H1 (cell line): Measurements from ENCODE around the gene BEST1. TPM values are rescaled to one million over a fixed set of nuclear protein-coding genes. Genes with fewer than 3 reads are reported as not detected.

ENCODE experiments used
- CTCF ChIA-PET: fragments of 300-600 bp; sonication (Branson Sonifier 250); formaldehyde crosslinking; loops from one replicate; lab custom pipeline; 2021; ENCODE audit not compliant: partially characterized antibody; lab: Charles Lee
- POLR2A ChIA-PET: fragments of 300-600 bp; sonication (Branson Sonifier 250); formaldehyde crosslinking; loops from one replicate; lab custom pipeline; 2021; ENCODE audit warnings: inconsistent platforms; ENCODE audit not compliant: partially characterized antibody; lab: Charles Lee
- DNase-seq, 2 experiments: peaks; one replicate each; pipeline versions ENCODE4 v3.0.0 to v3.0.0-alpha.2; 2010 to 2022; ENCODE audit warnings: low spot score in 2 of 2, low read depth in 1 of 2, mixed read lengths in 1 of 2
- FAIRE-seq: peaks from 2 replicates; lab custom pipeline; 2011; peaks lifted over from hg19 to GRCh38; lab: Jason Lieb, UNC
- H2AFZ ChIP-seq: 2 replicates; pipeline ENCODE4 v1.8.1; 2012; ENCODE audit warnings: low read length, inconsistent platforms
- H2AK5ac ChIP-seq: 2 replicates; pipeline ENCODE4 v1.6.1; 2013; ENCODE audit warnings: low read depth, low read length
- H2BK120ac ChIP-seq: replicated peaks from 2 replicates; pipeline ENCODE3; 2013; ENCODE audit warnings: low read depth, low read length, inconsistent platforms
- H2BK12ac ChIP-seq: 2 replicates; pipeline ENCODE4 v1.6.1; 2013; ENCODE audit warnings: low read depth, low read length
- H2BK15ac ChIP-seq: 2 replicates; pipeline ENCODE4 v1.6.1; 2013; ENCODE audit warnings: low read length
- H2BK20ac ChIP-seq: 2 replicates; pipeline ENCODE4 v1.6.1; 2013; ENCODE audit warnings: low read length
- H2BK5ac ChIP-seq: 2 replicates; pipeline ENCODE4 v1.6.1; 2013; ENCODE audit warnings: low read depth, low read length
- H3K14ac ChIP-seq: 2 replicates; pipeline ENCODE4 v1.6.1; 2013; ENCODE audit warnings: inconsistent platforms; ENCODE audit not compliant: insufficient read length
- H3K18ac ChIP-seq: 2 replicates; pipeline ENCODE4 v1.6.1; 2013; ENCODE audit warnings: low read length; ENCODE audit errors: extremely low read depth
- H3K23ac ChIP-seq: 2 replicates; pipeline ENCODE4 v1.6.1; 2013; ENCODE audit warnings: inconsistent platforms; ENCODE audit not compliant: insufficient read length
- H3K23me2 ChIP-seq: 2 replicates; pipeline ENCODE4 v1.6.1; 2013; ENCODE audit warnings: low read depth, low read length
- H3K27ac ChIP-seq: 2 replicates; pipeline ENCODE4 v1.6.1; 2011; ENCODE audit warnings: low read depth, low read length, inconsistent platforms
- H3K27me3 ChIP-seq, 4 experiments: replicated peaks in 1 of 4; 1 replicate in 1 of 4; 2 replicates in 3 of 4; pipeline versions ENCODE4 v1.6.1 to v1.8.1; 2011 to 2013; ENCODE audit warnings: low read length in 3 of 4, mild to moderate bottlenecking in 3 of 4, inconsistent platforms in 2 of 4, mixed read lengths in 2 of 4, moderate library complexity in 1 of 4; ENCODE audit not compliant: control insufficient read depth in 3 of 4, insufficient read depth in 3 of 4; ENCODE audit errors: extremely low read depth in 1 of 4
- H3K36me3 ChIP-seq, 4 experiments: 2 replicates each; pipeline versions ENCODE4 v1.6.1 to v1.8.1; 2011 to 2013; ENCODE audit warnings: mild to moderate bottlenecking in 4 of 4, low read length in 3 of 4, moderate library complexity in 2 of 4, control low read depth in 1 of 4, inconsistent platforms in 1 of 4; ENCODE audit not compliant: insufficient read depth in 4 of 4, control insufficient read depth in 2 of 4
- H3K4ac ChIP-seq: replicated peaks from 2 replicates; pipeline ENCODE3; 2013; ENCODE audit warnings: low read length, low read depth, mixed read lengths, inconsistent platforms; ENCODE audit not compliant: insufficient read length
- H3K4me1 ChIP-seq, 4 experiments: replicated peaks in 1 of 4; 1 replicate in 1 of 4; 2 replicates in 3 of 4; pipeline versions ENCODE4 v1.6.1 to v1.8.1; 2011 to 2013; ENCODE audit warnings: low read length in 3 of 4, inconsistent platforms in 2 of 4, mixed read lengths in 1 of 4; ENCODE audit not compliant: insufficient read depth in 4 of 4, control insufficient read depth in 3 of 4
- H3K4me2 ChIP-seq, 2 experiments: 2 replicates each; pipeline versions ENCODE4 v1.6.1 to v1.8.1; 2011 to 2013; ENCODE audit warnings: low read depth in 2 of 2, low read length in 2 of 2, control low read depth in 1 of 2, inconsistent platforms in 1 of 2, mild to moderate bottlenecking in 1 of 2; ENCODE audit not compliant: insufficient read depth in 1 of 2
- H3K4me3 ChIP-seq, 4 experiments: fragments of 200-600, 300-600 bp in 1 of 4; sonication (generic), shearing (Covaris generic), sonication (Bioruptor Twin) in 1 of 4; 2 replicates each; pipeline versions ENCODE4 v1.5.1 to v1.8.1; 2011 to 2016; ENCODE audit warnings: low read length in 4 of 4, low read depth in 3 of 4, control low read depth in 2 of 4, inconsistent platforms in 2 of 4, mild to moderate bottlenecking in 2 of 4, mixed read lengths in 1 of 4, moderate library complexity in 1 of 4; ENCODE audit not compliant: insufficient read depth in 2 of 4; ENCODE audit errors: extremely low read depth in 1 of 4
- H3K56ac ChIP-seq: replicated peaks from 2 replicates; pipeline ENCODE3; 2013; ENCODE audit warnings: low read depth, mild to moderate bottlenecking, mixed read lengths, low read length, inconsistent platforms; ENCODE audit not compliant: insufficient read length
- H3K79me1 ChIP-seq: 2 replicates; pipeline ENCODE4 v1.6.1; 2013; ENCODE audit warnings: low read depth, low read length, control low read depth
- H3K79me2 ChIP-seq, 2 experiments: 2 replicates each; pipeline versions ENCODE4 v1.6.1 to v1.8.1; 2012 to 2013; ENCODE audit warnings: low read length in 2 of 2, mild to moderate bottlenecking in 2 of 2, inconsistent platforms in 1 of 2; ENCODE audit not compliant: insufficient read depth in 2 of 2, control insufficient read depth in 1 of 2
- H3K9ac ChIP-seq, 4 experiments: replicated peaks in 1 of 4; 1 replicate in 1 of 4; 2 replicates in 3 of 4; pipeline versions ENCODE4 v1.6.1 to v1.8.1; 2011 to 2013; ENCODE audit warnings: low read depth in 3 of 4, low read length in 3 of 4, control low read depth in 2 of 4, mild to moderate bottlenecking in 2 of 4, moderate library complexity in 2 of 4, inconsistent platforms in 1 of 4; ENCODE audit errors: extremely low read depth in 1 of 4
- H3K9me3 ChIP-seq, 2 experiments: 2 replicates each; pipeline versions ENCODE4 v1.6.1 to v1.8.1; 2012 to 2013; ENCODE audit warnings: mild to moderate bottlenecking in 2 of 2, moderate library complexity in 2 of 2, control low read depth in 1 of 2, inconsistent platforms in 1 of 2, low read depth in 1 of 2, low read length in 1 of 2, mixed read lengths in 1 of 2; ENCODE audit not compliant: insufficient read depth in 2 of 2
- H4K20me1 ChIP-seq, 2 experiments: replicated peaks in 1 of 2; 2 replicates each; pipeline versions ENCODE3 to v1.8.1; 2011 to 2013; ENCODE audit warnings: inconsistent platforms in 2 of 2, low read length in 2 of 2, mild to moderate bottlenecking in 1 of 2; ENCODE audit not compliant: insufficient read depth in 2 of 2, control insufficient read depth in 1 of 2
- H4K5ac ChIP-seq: 2 replicates; pipeline ENCODE4 v1.6.1; 2013; ENCODE audit warnings: low read length, low read depth, mixed read lengths, inconsistent platforms; ENCODE audit not compliant: insufficient read length
- H4K8ac ChIP-seq: 2 replicates; pipeline ENCODE4 v1.8.0; 2013; ENCODE audit warnings: mild to moderate bottlenecking, moderate library complexity, low read length, inconsistent platforms; ENCODE audit not compliant: insufficient read depth; ENCODE audit errors: extremely low read depth
- H4K91ac ChIP-seq: replicated peaks from 2 replicates; pipeline ENCODE3; 2013; ENCODE audit warnings: low read length, mixed read lengths, inconsistent platforms; ENCODE audit not compliant: insufficient read length
- ATF2 ChIP-seq: IDR thresholded peaks from 2 replicates; pipeline ENCODE4 v1.6.1; 2012; ENCODE audit warnings: low read length, inconsistent platforms
- EP300 ChIP-seq, 2 experiments: IDR thresholded peaks; 1 replicate in 1 of 2; 2 replicates in 1 of 2; pipeline ENCODE4 v1.6.1; 2011 to 2012; ENCODE audit warnings: low read depth in 2 of 2, low read length in 2 of 2, mild to moderate bottlenecking in 2 of 2, borderline replicate concordance in 1 of 2, inconsistent platforms in 1 of 2, moderate library complexity in 1 of 2
- JUN ChIP-seq: IDR thresholded peaks from 2 replicates; pipeline ENCODE4 v1.6.1; 2011; ENCODE audit warnings: low read depth, mild to moderate bottlenecking, improper control_type of control experiment, low read length
- JUND ChIP-seq: IDR thresholded peaks from 2 replicates; pipeline ENCODE4 v1.6.1; 2011; ENCODE audit warnings: mild to moderate bottlenecking, improper control_type of control experiment, low read length
- PHF8 ChIP-seq: fragments of 200-600 bp; sonication (generic); conservative IDR thresholded peaks from 2 replicates; pipeline ENCODE4 v1.7.1; 2012; ENCODE audit warnings: low read depth, mild to moderate bottlenecking, inconsistent platforms, low read length, moderate library complexity
- POU5F1 ChIP-seq: IDR thresholded peaks from 2 replicates; pipeline ENCODE4 v1.6.1; 2011; ENCODE audit warnings: low read depth, mild to moderate bottlenecking, low read length, moderate library complexity
- SIN3A ChIP-seq, 2 experiments: IDR thresholded peaks in 1 of 2; conservative IDR thresholded peaks in 1 of 2; 2 replicates each; pipeline ENCODE4 v1.6.1; 2011 to 2012; ENCODE audit warnings: low read length in 2 of 2, improper control_type of control experiment in 1 of 2, low read depth in 1 of 2, mild to moderate bottlenecking in 1 of 2
- TAF1 ChIP-seq: IDR thresholded peaks from 2 replicates; pipeline ENCODE4 v1.6.1; 2011; ENCODE audit warnings: mild to moderate bottlenecking, low read depth, low read length
- TEAD4 ChIP-seq: IDR thresholded peaks from 2 replicates; pipeline ENCODE4 v1.6.1; 2012; ENCODE audit warnings: low read depth, low read length, inconsistent platforms, mixed read lengths
- WGBS, 2 experiments: shearing (Covaris generic) in 1 of 2; methylation state at CpG; one replicate each; pipeline versions ENCODE4 v1.1.6 to v1.1.7; 2013 to 2015; ENCODE audit warnings: low lambda C conversion rate in 2 of 2, mixed read lengths in 2 of 2, inconsistent platforms in 1 of 2, low coverage in 1 of 2, missing lambda C conversion rate in 1 of 2; ENCODE audit not compliant: insufficient replicate concordance in 2 of 2, insufficient coverage in 1 of 2, insufficient read length in 1 of 2; ENCODE audit errors: extremely low coverage in 1 of 2, missing lambda C conversion rate in 1 of 2; 5-methylcytosine and 5-hydroxymethylcytosine counted together
- polyA plus RNA-seq, 7 experiments: library from polyadenylated mRNA; depleted of rRNA in 3 of 7; stranded (reverse) in 5 of 7; unstranded in 2 of 7; fragments of >200 nt in 5 of 7; fragments of 200-250 nt in 2 of 7; gene quantifications; 1 replicate in 5 of 7; 2 replicates in 1 of 7; 4 replicates in 1 of 7; pipeline versions ENCODE4 v1.2.1 to v1.2.3, GENCODE V29; 2011 to 2013; ENCODE audit warnings: missing spikeins in 2 of 7, mixed read lengths in 2 of 7
- total RNA-seq: library from RNA; stranded (reverse); fragmentation: NEBNext Ultra II Directional; extraction: Animal tissue kit (Norgen Biotek cat#: 25700); gene quantifications from 2 replicates; pipeline ENCODE4 v1.2.1, GENCODE V29; 2021

Gene BEST1
- total and polyA plus RNA-seq, 2 of the 8 experiments (the other 6 are each of a cell fraction or from before 2014, with no cell fraction given) = 0.22 to 0.62 TPM

- H2BK15ac ChIP-seq = no peak overlapping the region
- H3K23ac ChIP-seq = no peak overlapping the region
- H2BK12ac ChIP-seq = no peak overlapping the region
- TF ChIP-seq SIN3A (conservative IDR thresholded peaks at IDR 0.05 in 1 of 2, IDR thresholded peaks at IDR 0.05 in 1 of 2; ENCODE audit: low read depth in 1 of 2, low read length in 2 of 2) = no peak
- TF ChIP-seq TAF1 = no peak
- no peak for TF ChIP-seq PHF8
- TF ChIP-seq EP300 (IDR thresholded peaks at IDR 0.05; ENCODE audit: borderline replicate concordance in 1 of 2, low read depth in 2 of 2, low read length in 2 of 2) = no peak
- TF ChIP-seq TEAD4 = no peak
- no peak for TF ChIP-seq POU5F1
- TF ChIP-seq ATF2 = no peak
- no peak for TF ChIP-seq JUND
- TF ChIP-seq JUN = no peak
- TF ChIP-seq, all 59 proteins: peak for 0
- Histone ChIP-seq H3K79me1 (no peaks in the 10 kb centered on the region), H4K20me1 (no peaks in the 10 kb centered on the region), H3K23me2 (no peaks in the 10 kb centered on the region), H3K18ac (no peak overlapping the region), H3K56ac (no peak overlapping the region), H2AK5ac (no peak overlapping the region), H3K4me3 (no peak overlapping the region), H2BK5ac (peak overlapping the region; percentile 44; the same call in 1 of the 2 replicates), H3K14ac (no peak overlapping the region), H4K91ac (no peak overlapping the region), H3K9ac (no peak overlapping the region), H3K4me1 (peaks cover 0 to 13% (median 10%) of the 10 kb centered on the region in 4 experiments; a peak in 6 of 7 replicates), H4K5ac (no peak overlapping the region), H3K27ac (no peak overlapping the region), H2BK20ac (no peak overlapping the region), H3K4ac (no peak overlapping the region), H2BK120ac (no peak overlapping the region), H2AFZ (no peak overlapping the region), H3K9me3 (no peaks in the 10 kb centered on the region), H3K4me2 (no peak overlapping the region), H3K27me3 (0 out of 7 replicates have a peak, but pooled peaks cover 0 to 1% (median 0%) of the 10 kb centered on the region in 4 experiments), H3K36me3 (no peaks in the 10 kb centered on the region), H4K8ac (no peak overlapping the region), H3K79me2 (no peaks in the 10 kb centered on the region)
- no peak for FAIRE-seq
- POLR2A ChIA-PET = interaction anchor here (15.5 kb wide), 1 partner anchor 37 kb away, joined by 137 read pairs; the partner anchor contains the start of gene BEST1
- no peak for DNase-seq
- WGBS, 2 experiments = 88% methylated on average over 6 of the region's 7 CpGs; no CpG with 5 or more reads in 1 of the 2 experiments
- CTCF ChIA-PET = interaction anchor here (1.4 to 17.1 kb wide), 4 partner anchors 10 to 40 kb away, joined by 4 to 225 read pairs (median 140); partner anchors contain the start of gene BEST1
Observed at GRCh38 chr11:61911128-61911700, 38.9 kb upstream of the BEST1 start.
